Brain pericyte (primary cell): Measurements from ENCODE around the gene NHS.

ENCODE experiments used
- DNase-seq: peaks from one replicate; pipeline ENCODE4 v3.0.0-alpha.2; 2012; ENCODE audit warnings: low read depth, low spot score

Gene NHS

GRCh38 chrX:17670874-17671273 is 295.9 kb downstream of the NHS start:
- DNase-seq, result no peak

- DNase-seq, result no peak
Measured at GRCh38 chrX:17674601-17675000, 299.6 kb downstream of the NHS start.

- no peak for DNase-seq
Measured at GRCh38 chrX:17679261-17679660, 304.3 kb downstream of the NHS start.

- no peak for DNase-seq
Measured at GRCh38 chrX:17679820-17680219, 304.8 kb downstream of the NHS start.

GRCh38 chrX:17680732-17681413 is 305.9 kb downstream of the NHS start:
- DNase-seq, result no peak

- no peak for DNase-seq
Measured at GRCh38 chrX:17682259-17682658, 307.3 kb downstream of the NHS start.

- no peak for DNase-seq
Measured at GRCh38 chrX:17685026-17685425, 310.0 kb downstream of the NHS start.

GRCh38 chrX:17687648-17688047 is 312.6 kb downstream of the NHS start:
- DNase-seq, result no peak

GRCh38 chrX:17689971-17690409 is 315.0 kb downstream of the NHS start:
- peak; percentile 65 for DNase-seq

GRCh38 chrX:17692709-17693346 is 317.8 kb downstream of the NHS start:
- DNase-seq, result no peak

- no peak for DNase-seq
Measured at GRCh38 chrX:17697191-17697590, 322.2 kb downstream of the NHS start.

- DNase-seq, result no peak
Measured at GRCh38 chrX:17700976-17701375, 326.0 kb downstream of the NHS start.

- no peak for DNase-seq
Measured at GRCh38 chrX:17703201-17703600, 328.2 kb downstream of the NHS start.

- DNase-seq, result no peak
Measured at GRCh38 chrX:17705211-17705610, 330.2 kb downstream of the NHS start.

- no peak for DNase-seq
Measured at GRCh38 chrX:17706676-17707075, 331.7 kb downstream of the NHS start.

GRCh38 chrX:17707731-17708130 is 332.7 kb downstream of the NHS start:
- DNase-seq, result no peak

- no peak for DNase-seq
Measured at GRCh38 chrX:17710871-17711301, 335.9 kb downstream of the NHS start.

- DNase-seq, result no peak
Measured at GRCh38 chrX:17713288-17713687, 338.3 kb downstream of the NHS start.

GRCh38 chrX:17718649-17719165 is 343.7 kb downstream of the NHS start:
- no peak for DNase-seq

GRCh38 chrX:17719711-17720110 is 344.7 kb downstream of the NHS start:
- no peak for DNase-seq

GRCh38 chrX:17721715-17722114 is 346.7 kb downstream of the NHS start:
- DNase-seq, result no peak

- no peak for DNase-seq
Measured at GRCh38 chrX:17725181-17725580, 350.2 kb downstream of the NHS start.

GRCh38 chrX:17732138-17732783 is 357.3 kb downstream of the NHS start:
- DNase-seq, result no peak
